Measurements from ENCODE around the gene UBXN10.

Gene UBXN10

GRCh38 chr1:20234788-20235535 is 49.1 kb downstream of the UBXN10 start:
- DNase-seq (ENCODE audit: low read depth): no peak

GRCh38 chr1:20237646-20238045 is 51.8 kb downstream of the UBXN10 start:
- DNase-seq (ENCODE audit: low read depth): no peak

GRCh38 chr1:20240012-20240411 is 54.1 kb downstream of the UBXN10 start:
- DNase-seq (ENCODE audit: low read depth): no peak

- no peak for DNase-seq (ENCODE audit: low read depth)
Observed at GRCh38 chr1:20242890-20243479, 57.1 kb downstream of the UBXN10 start.
